HCT116 (cell line): ENCODE measurements around the gene SLC18B1. TPM values are rescaled to one million over a fixed set of nuclear protein-coding genes. Genes with fewer than 3 reads are reported as not detected.
A peak's percentile ranks its signal among the peaks of the same experiment; 100 is the strongest.

Experiments used
- ATAC-seq: fragments of 200-7000 bp; cut with Tn5 transposase; 2 replicates; pipeline ENCODE4 v1.9.1; 2020; ENCODE audit warnings: mild to moderate bottlenecking, moderate library complexity
- BruUV-seq: library from RNA; stranded (reverse); fragments of 400-500 nt; replicated peaks from 2 replicates; lab custom pipeline; 2021; lab: Mats Ljungman, UMichigan
- CTCF ChIA-PET: fragments of 300-600 bp; sonication (Branson Sonifier 250); formaldehyde crosslinking; loops from one replicate; lab custom pipeline; 2021; ENCODE audit warnings: antibody characterized with exemption; lab: Charles Lee
- POLR2A ChIA-PET: fragments of 300-600, 350-600 bp; sonication (Branson Sonifier 250); formaldehyde crosslinking; loops from one replicate; lab custom pipeline; 2021; ENCODE audit warnings: antibody characterized with exemption; lab: Charles Lee
- RAD21 ChIA-PET, 2 experiments: fragments of 300-600 bp; sonication (Branson Sonifier 250); formaldehyde crosslinking; loops; one replicate each; lab custom pipeline; 2023; ENCODE audit warnings: low total read pairs in 2 of 2; ENCODE audit not compliant: uncharacterized antibody in 2 of 2, unreplicated experiment in 2 of 2, low non-redundant PET in 1 of 2; lab: Charles Lee
- DNase-seq: peaks from one replicate; pipeline ENCODE4 v3.0.0-alpha.2; 2010; ENCODE audit warnings: low read depth, low spot score
- H2AFZ ChIP-seq: fragments of 200-600 bp; shearing (Covaris generic), sonication (generic); 2 replicates; pipeline ENCODE4 v1.6.1; 2017; ENCODE audit warnings: low read depth, mixed run types, mixed read lengths, antibody characterized with exemption, low read length; ENCODE audit not compliant: poor library complexity, severe bottlenecking
- H3K27ac ChIP-seq: 2 replicates; pipeline ENCODE4 v1.5.1; 2012; ENCODE audit warnings: low read depth, low read length
- H3K27me3 ChIP-seq: fragments of 200-600 bp; sonication (generic); 2 replicates; pipeline ENCODE4 v1.6.1; 2016; ENCODE audit warnings: mixed run types, low read length, mixed read lengths; ENCODE audit not compliant: insufficient read depth
- H3K36me3 ChIP-seq, 2 experiments: fragments of 200-500 bp in 1 of 2; fragments of 200-600 bp in 1 of 2; sonication (Bioruptor generic) in 1 of 2; sonication (generic) in 1 of 2; 2 replicates each; pipeline versions ENCODE4 v1.5.1 to v1.6.1; 2014 to 2016; ENCODE audit warnings: low read length in 2 of 2, inconsistent platforms in 1 of 2, mixed read lengths in 1 of 2, mixed run types in 1 of 2; ENCODE audit not compliant: insufficient read depth in 2 of 2, control insufficient read depth in 1 of 2
- H3K4me1 ChIP-seq, 2 experiments: fragments of 200-600 bp in 1 of 2; sonication (generic) in 1 of 2; 2 replicates each; pipeline versions ENCODE4 v1.5.1 to v1.6.1; 2012 to 2017; ENCODE audit warnings: low read length in 2 of 2, inconsistent platforms in 1 of 2, mild to moderate bottlenecking in 1 of 2, mixed read lengths in 1 of 2, mixed run types in 1 of 2, moderate library complexity in 1 of 2; ENCODE audit not compliant: insufficient read depth in 2 of 2, control insufficient read depth in 1 of 2
- H3K4me2 ChIP-seq: fragments of 200-600 bp; sonication (generic); 2 replicates; pipeline ENCODE4 v1.6.1; 2017; ENCODE audit warnings: mixed run types, low read length, mixed read lengths
- H3K4me3 ChIP-seq, 2 experiments: fragments of 200-600 bp in 1 of 2; sonication (generic) in 1 of 2; replicated peaks in 1 of 2; 2 replicates each; pipeline ENCODE4 v1.5.1; 2011 to 2016; ENCODE audit warnings: low read length in 2 of 2, control low read depth in 1 of 2, low read depth in 1 of 2, mild to moderate bottlenecking in 1 of 2, mixed read lengths in 1 of 2, mixed run types in 1 of 2
- H3K79me2 ChIP-seq: fragments of 200-600 bp; sonication (generic); 2 replicates; pipeline ENCODE4 v1.6.1; 2017; ENCODE audit warnings: mild to moderate bottlenecking, mixed run types, low read length, moderate library complexity, mixed read lengths; ENCODE audit not compliant: insufficient read depth
- H3K9ac ChIP-seq: fragments of 200-600 bp; sonication (generic); 2 replicates; pipeline ENCODE4 v1.6.1; 2016; ENCODE audit warnings: low read length, mixed read lengths
- H3K9me2 ChIP-seq: fragments of 200-600 bp; sonication (generic), shearing (Covaris generic); 2 replicates; pipeline ENCODE4 v1.6.1; 2017; ENCODE audit warnings: mixed run types, mild to moderate bottlenecking, moderate library complexity; ENCODE audit not compliant: insufficient read depth
- H3K9me3 ChIP-seq, 2 experiments: fragments of 200-500 bp in 1 of 2; fragments of 200-600 bp in 1 of 2; sonication (Bioruptor generic) in 1 of 2; sonication (generic) in 1 of 2; 2 replicates each; pipeline ENCODE4 v1.6.1; 2014 to 2017; ENCODE audit warnings: low read length in 2 of 2, mixed read lengths in 2 of 2, inconsistent platforms in 1 of 2, low read depth in 1 of 2, mild to moderate bottlenecking in 1 of 2, mixed run types in 1 of 2, moderate library complexity in 1 of 2; ENCODE audit not compliant: control insufficient read depth in 1 of 2, insufficient read depth in 1 of 2
- H4K20me1 ChIP-seq: fragments of 200-600 bp; sonication (generic), shearing (Covaris generic); 2 replicates; pipeline ENCODE4 v1.6.1; 2017; ENCODE audit warnings: mixed run types, mild to moderate bottlenecking, moderate library complexity; ENCODE audit not compliant: insufficient read depth
- POLR2AphosphoS5 ChIP-seq: IDR thresholded peaks from 2 replicates; pipeline ENCODE4 v1.6.1; 2011; ENCODE audit warnings: mild to moderate bottlenecking, low read depth, low read length, moderate library complexity
- ZBTB33 ChIP-seq: IDR thresholded peaks from 2 replicates; pipeline ENCODE4 v1.6.1; 2011; ENCODE audit warnings: mild to moderate bottlenecking, low read length, moderate library complexity; ENCODE audit not compliant: insufficient replicate concordance; ENCODE audit errors: extremely low read depth
- intact Hi-C: fragments of 100-400 bp; cut with micrococcal nuclease; formaldehyde crosslinking; loops from 2 replicates; pipeline ENCODE4 v1.10.0; 2022
- total RNA-seq: library from RNA; stranded (reverse); gene quantifications from one replicate; pipeline ENCODE4 v1.2.1, GENCODE V29; 2021; ENCODE audit not compliant: unreplicated experiment

SLC18B1 gene
- total RNA-seq, 1 experiment from 2014 or later, result 18.1 TPM

GRCh38 chr6:132731086-132731485, 67.4 kb downstream of the SLC18B1 start:
- H4K20me1 ChIP-seq, result no peaks in the 10 kb centered on the region
- no peaks in the 10 kb centered on the region for H3K9me3 ChIP-seq
- no peak overlapping the region for H3K9ac ChIP-seq
- no peaks in the 10 kb centered on the region for H3K27me3 ChIP-seq
- H3K4me3 ChIP-seq, result no peak overlapping the region
- H3K9me2 ChIP-seq, result no peaks in the 10 kb centered on the region
- no peaks in the 10 kb centered on the region for H3K79me2 ChIP-seq
- CTCF ChIA-PET, result no interaction called here
- intact Hi-C loops, result no loop called here
- no peak overlapping the region for H3K27ac ChIP-seq
- H3K4me1 ChIP-seq, result no peaks in the 10 kb centered on the region
- ATAC-seq (no peak), DNase-seq (no peak)
- no peak for TF ChIP-seq POLR2AphosphoS5
- H3K4me2 ChIP-seq, result no peak overlapping the region
- POLR2A ChIA-PET, result no interaction called here
- H3K36me3 ChIP-seq, result no peaks in the 10 kb centered on the region
- RAD21 ChIA-PET, result no interaction called here
- no TSS peak for BruUV-seq
- peak overlapping the region; percentile 21 for H2AFZ ChIP-seq

- DNase-seq (no peak), ATAC-seq (no peak)
- H3K4me2 ChIP-seq, result no peak overlapping the region
- H3K27me3 ChIP-seq, result no peaks in the 10 kb centered on the region
- RAD21 ChIA-PET, result no interaction called here
- no peaks in the 10 kb centered on the region for H3K36me3 ChIP-seq
- H2AFZ ChIP-seq, result no peak overlapping the region
- no peak overlapping the region for H3K9ac ChIP-seq
- no peaks in the 10 kb centered on the region for H3K79me2 ChIP-seq
- H3K27ac ChIP-seq, result no peak overlapping the region
- no peaks in the 10 kb centered on the region for H4K20me1 ChIP-seq
- intact Hi-C loops, result no loop called here
- H3K9me3 ChIP-seq, result no peaks in the 10 kb centered on the region
- CTCF ChIA-PET, result no interaction called here
- POLR2A ChIA-PET, result no interaction called here
- no peak for TF ChIP-seq ZBTB33
- no peaks in the 10 kb centered on the region for H3K4me1 ChIP-seq
- H3K4me3 ChIP-seq, result no peak overlapping the region
- no peaks in the 10 kb centered on the region for H3K9me2 ChIP-seq
- no TSS peak for BruUV-seq
Observed at GRCh38 chr6:132730560-132730959, 67.9 kb downstream of the SLC18B1 start.
